ENCODE measurements around the gene CARMIL3. TPM values are rescaled to one million over a fixed set of nuclear protein-coding genes. Genes with fewer than 3 reads are reported as not detected.
"Not testable (repeated sequence)": the region's sequence is repeated elsewhere in the genome, so short reads cannot be mapped to it uniquely, and the experiment has no call there.

The CARMIL3 gene
- total RNA-seq, 4 donors from 2014 or later: 0.42 to 0.60 (median 0.44) TPM; not detected in 1

DNA sequence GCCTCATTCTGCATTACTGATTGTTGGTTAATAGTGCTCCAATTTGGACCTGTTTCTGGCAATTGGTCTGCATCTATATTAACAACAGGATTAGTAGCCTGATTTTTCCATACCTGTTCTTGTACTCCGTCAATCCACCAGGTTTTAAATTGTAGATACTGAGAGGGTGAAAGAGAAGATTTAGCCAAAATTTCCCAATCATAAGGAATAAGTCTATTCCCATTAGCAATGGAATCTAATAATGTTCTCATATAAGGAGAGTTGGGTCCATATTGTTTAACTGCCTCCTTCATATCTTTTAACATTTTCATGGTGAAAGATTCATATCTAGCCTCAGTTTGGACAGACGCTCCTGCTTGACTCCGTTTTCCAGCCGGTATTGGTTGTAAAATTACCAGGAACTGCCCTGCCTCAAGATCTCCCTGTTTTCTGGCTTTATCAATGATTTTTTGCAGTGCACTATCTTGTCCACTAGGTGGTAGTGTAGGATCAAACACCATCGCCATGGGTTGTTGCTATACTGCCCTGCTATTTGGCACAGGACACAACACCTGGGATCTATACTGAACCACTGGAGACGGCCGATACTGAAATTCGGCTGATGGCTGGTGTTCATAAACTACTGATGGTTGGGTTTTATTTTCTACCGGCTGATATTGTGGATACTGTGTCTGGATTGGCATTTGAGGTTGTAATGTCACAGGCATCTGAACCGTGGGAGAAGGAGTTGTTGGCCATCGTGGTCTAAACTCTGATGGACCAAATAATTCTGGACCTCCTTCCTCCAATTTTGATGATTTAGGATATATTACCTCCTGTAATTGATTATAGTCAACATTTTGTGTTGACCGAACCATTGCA is 37.9 kb upstream of the CARMIL3 start:
- Histone ChIP-seq H3K4me1 (peaks cover 0 to 37% (median 10%) of the 10 kb centered on the region in 4 donors), H3K27me3 (no peaks in the 10 kb centered on the region), H3K27ac (peak overlapping the region in 2 of 4 donors; percentile 44 to 77), H3K36me3 (no peaks in the 10 kb centered on the region), H3K9me3 (no peaks in the 10 kb centered on the region), H3K4me3 (no peak overlapping the region)
- DNase-seq (ENCODE audit: low spot score in 2 of 2): peak in 1 of 2 donors; percentile 79
- TF ChIP-seq CTCF (IDR thresholded peaks at IDR 0.05) (peak; percentile 83 to 92 (median 89)), EP300 (IDR thresholded peaks at IDR 0.05) (peak in 1 of 2 donors; percentile 14), POLR2A (IDR thresholded peaks at IDR 0.05) (no peak)
- WGBS, 2 donors: 20 to 25% methylated on average over 12 of the region's 12 CpGs

DNA sequence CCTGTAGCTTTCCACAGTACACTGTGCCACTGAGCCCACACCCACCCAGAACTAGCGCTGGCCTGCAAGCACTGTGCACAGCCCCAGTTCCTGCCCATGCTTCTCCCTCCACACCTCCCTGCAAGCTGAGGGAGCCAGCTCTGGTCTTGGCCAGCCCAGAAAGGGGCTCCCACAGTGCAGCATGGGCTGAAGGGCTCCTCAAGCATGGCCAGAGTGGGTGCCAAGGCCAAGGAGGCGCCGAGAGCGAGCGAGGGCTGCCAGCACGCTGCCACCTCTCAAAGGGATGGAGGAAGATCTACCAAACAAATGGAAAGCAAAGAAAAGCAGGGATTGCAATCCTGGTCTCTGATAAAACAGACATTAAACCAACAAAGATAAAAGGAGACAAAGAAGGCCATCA is 36.1 kb upstream of the CARMIL3 start:
- not testable (repeated sequence) for H3K36me3 ChIP-seq; H3K4me3 ChIP-seq; H3K9me3 ChIP-seq; DNase-seq (ENCODE audit: low spot score in 2 of 2); H3K27ac ChIP-seq; H3K27me3 ChIP-seq
- 94 to 96% methylated on average over 6 of the region's 6 CpGs for WGBS, 2 donors
- H3K4me1 ChIP-seq: peaks cover 0 to 35% (median 10%) of the 10 kb centered on the region in 4 donors

DNA sequence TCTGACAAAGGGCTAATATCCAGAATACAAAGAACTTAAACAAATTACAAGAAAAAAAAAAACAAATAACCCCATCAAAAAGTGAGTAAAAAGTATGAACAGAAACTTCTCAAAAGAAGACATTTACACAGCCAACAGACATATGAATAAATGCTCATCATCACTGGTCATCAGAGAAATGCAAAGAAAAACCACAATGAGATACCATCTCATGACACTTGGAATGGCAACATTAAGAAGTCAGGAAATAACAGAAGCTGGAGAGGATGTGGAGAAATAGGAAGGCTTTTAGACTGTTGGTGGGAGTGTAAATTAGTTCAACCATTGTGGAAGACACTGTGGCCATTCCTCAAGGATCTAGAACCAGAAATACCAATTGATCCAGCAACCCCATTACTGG is 32.8 kb upstream of the CARMIL3 start:
- H3K9me3 ChIP-seq; H3K36me3 ChIP-seq; H3K27ac ChIP-seq; H3K27me3 ChIP-seq; DNase-seq (ENCODE audit: low spot score in 2 of 2); H3K4me1 ChIP-seq; H3K4me3 ChIP-seq: not testable (repeated sequence)

- H3K27me3 ChIP-seq; H3K27ac ChIP-seq; H3K36me3 ChIP-seq; H3K9me3 ChIP-seq; H3K4me1 ChIP-seq; DNase-seq (ENCODE audit: low spot score in 2 of 2); H3K4me3 ChIP-seq: not testable (repeated sequence)
- WGBS, 2 donors: 51 to 66% methylated on average over 2 of the region's 2 CpGs
Observed at GRCh38 chr14:24019944-24020343, 31.9 kb upstream of the CARMIL3 start.

DNA sequence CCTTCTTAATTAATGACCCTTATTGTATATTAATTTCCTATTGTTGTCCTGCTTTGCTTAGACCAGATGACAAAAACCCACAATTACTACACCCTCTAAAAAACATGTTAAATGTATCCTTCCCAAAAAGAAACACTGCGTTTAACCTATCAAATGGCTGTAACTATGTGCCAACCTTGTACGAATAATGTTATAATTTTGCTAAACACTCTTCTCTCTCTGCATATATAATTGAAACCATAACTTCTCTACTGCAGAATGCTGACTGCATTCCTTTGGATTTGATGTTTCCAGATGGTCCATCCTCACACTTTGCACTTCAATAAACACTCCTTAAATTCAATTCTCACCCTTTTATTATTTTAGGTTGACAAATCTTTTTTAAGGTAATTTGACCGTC is 31.3 kb upstream of the CARMIL3 start:
- H3K27ac ChIP-seq; H3K36me3 ChIP-seq; H3K9me3 ChIP-seq; DNase-seq (ENCODE audit: low spot score in 2 of 2); H3K4me1 ChIP-seq; H3K27me3 ChIP-seq; H3K4me3 ChIP-seq: not testable (repeated sequence)
- WGBS, 2 donors: 75% methylated on average over 3 of the region's 3 CpGs

GRCh38 chr14:24024939-24025418 is 26.8 kb upstream of the CARMIL3 start:
- not testable (repeated sequence) for H3K4me3 ChIP-seq; H3K27me3 ChIP-seq; H3K27ac ChIP-seq; H3K36me3 ChIP-seq; DNase-seq (ENCODE audit: low spot score in 2 of 2); H3K4me1 ChIP-seq; H3K9me3 ChIP-seq
- 95 to 98% methylated on average over 3 of the region's 3 CpGs for WGBS, 2 donors

DNA sequence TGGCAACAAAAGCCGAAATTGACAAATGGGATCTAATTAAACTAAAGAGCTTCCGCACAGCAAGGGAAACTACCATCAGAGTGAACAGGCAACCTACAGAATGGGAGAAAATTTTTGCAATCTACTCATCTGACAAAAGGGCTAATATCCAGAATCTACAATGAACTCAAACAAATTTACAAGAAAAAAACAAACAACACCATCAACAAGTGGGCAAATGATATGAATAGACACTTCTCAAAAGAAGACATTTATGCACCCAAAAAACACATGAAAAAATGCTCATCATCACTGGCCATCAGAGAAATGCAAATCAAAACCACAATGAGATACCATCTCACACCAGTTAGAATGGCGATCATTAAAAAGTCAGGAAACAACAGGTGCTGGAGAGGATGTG is 22.1 kb upstream of the CARMIL3 start:
- not testable (repeated sequence) for DNase-seq (ENCODE audit: low spot score in 2 of 2); H3K27ac ChIP-seq; H3K27me3 ChIP-seq; H3K4me3 ChIP-seq; H3K36me3 ChIP-seq
- WGBS, 2 donors: 94 to 96% methylated on average over 2 of the region's 3 CpGs
- H3K4me1 ChIP-seq: peaks cover 0 to 12% (median 0%) of the 10 kb centered on the region in 4 donors
- peaks cover 0 to 18% (median 0%) of the 10 kb centered on the region in 4 donors for H3K9me3 ChIP-seq

GRCh38 chr14:24031331-24031730 is 20.5 kb upstream of the CARMIL3 start:
- peaks cover 0 to 18% (median 0%) of the 10 kb centered on the region in 4 donors for H3K9me3 ChIP-seq
- not testable (repeated sequence) for DNase-seq (ENCODE audit: low spot score in 2 of 2); H3K36me3 ChIP-seq; H3K27me3 ChIP-seq; H3K27ac ChIP-seq; H3K4me3 ChIP-seq
- H3K4me1 ChIP-seq: peaks cover 0 to 22% (median 0%) of the 10 kb centered on the region in 4 donors
- WGBS, 2 donors: 90 to 93% methylated on average over 2 of the region's 2 CpGs
